Sigmoid colon (tissue), 4 donors: ENCODE data around the gene FRAT2.

Experiments
- POLR2AphosphoS5 ChIP-seq, 4 donors: sonication (generic); formaldehyde crosslinking; IDR thresholded peaks; one replicate each; pipeline ENCODE4 v1.6.1; 2017; ENCODE audit warnings: antibody characterized with exemption in 4 of 4
- TF ChIP-seq, protein P1 (sequence below), 4 experiments: fragments of 450-650 bp in 3 of 4; fragments of 200-600 bp in 1 of 4; IDR thresholded peaks; one replicate each; pipeline ENCODE4 v1.5.1; 2016 to 2019; ENCODE audit warnings: antibody characterized with exemption in 4 of 4, mild to moderate bottlenecking in 3 of 4, moderate library complexity in 2 of 4

DNA sequence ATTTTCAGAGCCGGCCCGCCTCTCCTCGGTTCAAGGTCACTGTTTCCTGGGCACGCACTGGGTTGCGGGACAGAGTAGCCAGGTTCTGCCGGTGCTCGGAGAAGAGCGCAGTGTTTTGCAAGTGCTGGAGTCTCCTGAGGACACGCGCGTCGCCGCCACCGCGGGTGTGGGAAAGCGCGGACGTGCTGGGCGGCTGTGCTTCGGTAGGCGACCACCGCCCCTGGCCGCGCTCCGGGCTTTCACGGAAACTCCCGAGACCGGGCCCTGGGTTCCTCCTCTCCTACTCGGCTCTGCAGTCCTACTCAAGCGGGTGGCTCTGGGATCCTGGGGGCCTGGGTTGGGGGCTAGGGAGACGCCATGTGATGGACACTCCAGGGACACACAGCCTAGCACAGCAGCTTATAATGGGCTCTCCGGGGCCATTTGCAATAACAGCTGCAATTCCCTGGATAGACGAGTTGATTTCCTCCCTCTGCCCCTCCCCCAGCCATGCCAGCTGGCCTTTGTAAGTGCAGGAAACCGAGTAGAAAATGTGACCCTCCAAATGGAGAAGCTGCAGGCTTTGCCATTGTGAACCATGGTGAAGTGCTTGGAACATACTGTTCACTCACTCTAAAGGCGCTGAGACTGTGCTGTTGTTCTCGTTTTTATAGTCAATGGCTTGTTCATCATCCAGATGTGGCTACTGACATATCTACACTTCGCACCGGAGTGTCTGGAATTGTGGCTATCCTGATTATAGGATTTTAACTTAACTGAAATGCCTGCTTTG, 13.3 kb downstream of the FRAT2 start:
- TF ChIP-seq, protein P1, sequence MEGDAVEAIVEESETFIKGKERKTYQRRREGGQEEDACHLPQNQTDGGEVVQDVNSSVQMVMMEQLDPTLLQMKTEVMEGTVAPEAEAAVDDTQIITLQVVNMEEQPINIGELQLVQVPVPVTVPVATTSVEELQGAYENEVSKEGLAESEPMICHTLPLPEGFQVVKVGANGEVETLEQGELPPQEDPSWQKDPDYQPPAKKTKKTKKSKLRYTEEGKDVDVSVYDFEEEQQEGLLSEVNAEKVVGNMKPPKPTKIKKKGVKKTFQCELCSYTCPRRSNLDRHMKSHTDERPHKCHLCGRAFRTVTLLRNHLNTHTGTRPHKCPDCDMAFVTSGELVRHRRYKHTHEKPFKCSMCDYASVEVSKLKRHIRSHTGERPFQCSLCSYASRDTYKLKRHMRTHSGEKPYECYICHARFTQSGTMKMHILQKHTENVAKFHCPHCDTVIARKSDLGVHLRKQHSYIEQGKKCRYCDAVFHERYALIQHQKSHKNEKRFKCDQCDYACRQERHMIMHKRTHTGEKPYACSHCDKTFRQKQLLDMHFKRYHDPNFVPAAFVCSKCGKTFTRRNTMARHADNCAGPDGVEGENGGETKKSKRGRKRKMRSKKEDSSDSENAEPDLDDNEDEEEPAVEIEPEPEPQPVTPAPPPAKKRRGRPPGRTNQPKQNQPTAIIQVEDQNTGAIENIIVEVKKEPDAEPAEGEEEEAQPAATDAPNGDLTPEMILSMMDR (IDR thresholded peaks at IDR 0.05), result no peak
- TF ChIP-seq POLR2AphosphoS5 (IDR thresholded peaks at IDR 0.05), result peak in 1 of 4 donors; percentile 32
